SH-SY5Y (cell line): ENCODE data around the gene CYTL1.
A peak's percentile ranks its signal among the peaks of the same experiment; 100 is the strongest.

Experiments used
- GATA2 ChIP-seq: IDR thresholded peaks from 2 replicates; pipeline ENCODE4 v1.6.1; 2011; ENCODE audit warnings: mild to moderate bottlenecking, low read depth, low read length
- GATA3 ChIP-seq: IDR thresholded peaks from 2 replicates; pipeline ENCODE4 v1.6.1; 2011; ENCODE audit warnings: low read depth, mild to moderate bottlenecking, low read length, moderate library complexity

CYTL1 gene

DNA sequence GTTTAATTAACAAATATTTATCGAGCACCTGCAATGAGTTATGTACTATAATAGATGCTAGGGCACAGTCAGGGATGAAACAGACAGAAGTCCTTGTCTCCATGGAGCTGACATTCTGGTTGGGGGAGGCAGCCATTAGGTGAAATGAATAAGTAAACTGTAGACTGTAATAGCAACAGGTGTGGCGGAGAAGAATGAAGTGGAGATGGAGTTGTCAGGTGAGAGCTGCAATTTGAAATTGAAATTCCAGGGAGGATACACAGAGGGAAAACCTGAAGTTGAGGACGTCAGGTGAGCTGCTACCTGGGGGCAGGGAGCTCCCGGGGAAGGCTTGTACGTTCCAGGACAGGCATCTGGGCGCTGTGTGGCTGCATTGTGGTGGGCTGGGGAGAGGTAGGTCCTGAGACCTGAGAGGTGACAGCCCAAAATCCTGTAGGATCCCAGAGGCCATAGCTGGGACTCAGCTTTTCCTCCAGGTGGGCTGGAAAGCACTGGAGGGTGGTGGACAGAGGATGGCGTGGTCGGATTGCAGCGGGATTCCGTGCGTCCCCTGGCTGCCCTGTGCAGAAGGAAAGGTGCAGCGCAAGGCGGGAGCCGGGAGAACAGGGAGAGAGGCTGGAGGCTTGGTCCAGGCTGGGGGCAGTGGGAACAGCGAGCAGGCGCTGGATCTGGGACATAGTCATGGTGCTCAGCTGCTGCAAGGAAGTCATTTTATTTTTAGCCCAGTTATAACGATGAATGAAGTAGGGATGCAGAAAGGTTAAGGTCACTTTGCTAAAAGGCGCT, 24.8 kb downstream of the CYTL1 start:
- no peak for TF ChIP-seq GATA2
- TF ChIP-seq GATA3: no peak

DNA sequence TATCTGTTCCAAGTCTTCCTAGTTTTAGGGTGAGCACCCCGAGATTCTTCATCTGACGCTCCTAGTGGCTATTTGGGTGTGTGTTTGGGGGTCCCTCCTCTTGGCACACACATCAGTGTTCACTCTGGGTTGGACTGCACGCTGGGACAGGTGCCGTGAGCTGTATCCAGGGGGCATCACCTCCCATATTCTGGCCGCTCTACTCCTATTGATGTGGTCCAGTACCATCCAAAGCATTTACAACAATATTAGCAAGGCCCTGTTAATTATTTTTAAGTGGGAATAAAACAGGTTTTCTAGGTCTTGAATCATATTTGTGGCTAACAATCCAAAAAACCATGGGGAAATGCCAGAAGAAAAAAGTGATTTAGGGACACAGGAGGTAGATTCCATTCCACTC, 26.4 kb downstream of the CYTL1 start:
- TF ChIP-seq GATA2 (no peak), GATA3 (no peak)

DNA sequence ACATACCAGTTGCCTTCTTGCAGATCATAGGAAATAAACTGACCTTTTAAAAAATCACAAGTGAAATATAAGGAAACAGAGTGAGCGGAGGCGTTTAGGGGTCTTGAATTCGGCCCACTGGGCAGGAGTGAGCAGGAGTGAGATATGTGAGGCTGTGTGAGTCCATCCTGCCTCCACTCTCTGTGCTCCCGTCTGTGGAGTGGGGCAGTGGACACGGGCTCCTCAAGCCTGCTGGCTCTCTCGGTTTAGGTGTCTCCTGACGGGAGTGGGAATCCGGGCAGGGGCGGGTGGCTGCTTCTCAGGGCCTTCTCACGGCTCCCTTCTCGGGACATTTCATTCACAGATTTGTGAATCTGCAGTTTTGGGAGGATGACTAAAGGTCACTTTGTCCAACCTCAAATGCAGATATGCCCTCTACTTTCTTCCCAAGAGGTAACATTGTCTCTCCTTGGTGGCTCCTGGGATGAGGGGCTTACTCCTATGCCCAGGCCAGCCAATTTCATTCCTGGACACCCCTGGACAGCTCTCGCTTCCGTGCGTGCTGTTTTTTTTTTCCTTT, 27.6 kb downstream of the CYTL1 start:
- TF ChIP-seq GATA2: no peak
- no peak for TF ChIP-seq GATA3

DNA sequence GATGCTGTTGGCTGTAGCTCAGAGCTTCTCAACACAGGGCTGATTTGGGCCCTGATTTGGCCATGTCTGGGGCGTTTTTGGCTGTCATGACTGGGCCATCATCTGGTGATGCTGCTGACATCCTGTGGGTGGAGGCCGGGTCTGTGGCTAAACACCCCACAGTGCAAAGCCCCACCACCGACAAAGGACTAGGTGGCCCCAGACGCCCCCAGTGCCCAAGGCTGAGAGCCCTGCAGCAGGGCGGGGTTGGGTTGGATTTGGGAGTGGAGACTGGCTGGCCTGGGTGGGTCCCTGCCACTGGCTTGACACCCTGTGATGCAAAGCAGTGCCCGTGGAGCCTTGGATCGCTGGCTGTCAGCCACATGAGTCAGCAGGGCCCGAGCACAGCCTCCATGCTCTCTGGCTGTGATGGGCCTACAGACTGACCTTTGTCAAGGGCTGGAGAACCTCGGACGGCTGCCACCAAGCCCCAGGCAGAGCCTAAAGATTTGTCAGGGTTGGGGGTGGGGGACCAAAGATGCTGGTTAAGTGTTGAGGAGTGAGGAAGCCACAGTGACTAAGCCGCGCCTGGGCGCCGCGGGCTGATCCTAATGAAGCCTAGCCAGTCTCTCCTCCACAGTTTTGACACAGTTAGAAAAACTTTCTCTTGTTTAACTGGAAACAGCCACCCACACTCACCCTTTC, 28.3 kb downstream of the CYTL1 start:
- TF ChIP-seq GATA3: no peak
- no peak for TF ChIP-seq GATA2

DNA sequence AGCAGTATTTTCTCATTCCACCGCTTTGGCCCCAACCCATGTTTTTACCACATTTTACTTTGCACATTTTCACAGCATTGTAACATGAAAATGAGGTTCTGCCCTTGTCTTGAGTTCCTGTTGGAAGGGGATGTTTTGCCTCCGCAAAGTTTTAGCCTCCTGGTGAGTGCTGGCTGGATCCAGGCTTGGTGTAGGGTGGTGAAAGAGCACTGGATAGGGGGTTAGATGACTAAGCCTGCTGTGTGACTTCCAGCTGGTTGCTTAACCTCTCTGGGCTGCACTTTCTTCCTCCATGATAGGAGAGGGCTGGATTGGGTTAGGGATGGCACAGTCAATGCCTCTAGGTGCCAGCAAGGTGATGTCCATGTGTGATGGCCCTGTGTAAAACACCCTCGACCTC, 28.9 kb downstream of the CYTL1 start:
- TF ChIP-seq GATA3 (no peak), GATA2 (no peak)

DNA sequence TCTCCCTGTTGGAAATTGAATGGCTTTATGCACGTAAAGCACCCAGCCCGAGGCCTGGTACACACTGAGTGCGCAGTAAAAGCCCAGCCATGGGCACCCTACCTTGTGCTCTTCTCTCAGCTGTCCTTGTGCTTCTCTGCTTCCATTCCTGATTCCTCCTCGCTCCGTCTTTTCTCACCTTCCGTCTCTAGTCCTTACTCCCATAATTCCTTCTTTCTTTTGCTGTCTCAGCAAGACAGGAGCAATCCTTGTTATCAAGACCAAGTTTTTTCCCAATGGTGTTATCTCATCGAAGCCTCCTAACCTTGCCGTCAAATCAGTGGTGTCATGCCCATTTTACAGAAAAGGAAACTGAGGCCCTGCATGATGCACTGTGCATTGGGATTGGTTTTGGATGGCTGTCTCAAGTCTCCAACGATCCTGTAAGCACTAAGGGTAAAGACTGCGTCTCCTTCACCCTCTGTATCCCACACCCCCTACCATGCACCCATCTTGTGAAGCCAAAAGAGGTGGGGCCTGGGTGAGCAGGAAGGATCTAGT, 30.1 kb downstream of the CYTL1 start:
- TF ChIP-seq GATA3: no peak

DNA sequence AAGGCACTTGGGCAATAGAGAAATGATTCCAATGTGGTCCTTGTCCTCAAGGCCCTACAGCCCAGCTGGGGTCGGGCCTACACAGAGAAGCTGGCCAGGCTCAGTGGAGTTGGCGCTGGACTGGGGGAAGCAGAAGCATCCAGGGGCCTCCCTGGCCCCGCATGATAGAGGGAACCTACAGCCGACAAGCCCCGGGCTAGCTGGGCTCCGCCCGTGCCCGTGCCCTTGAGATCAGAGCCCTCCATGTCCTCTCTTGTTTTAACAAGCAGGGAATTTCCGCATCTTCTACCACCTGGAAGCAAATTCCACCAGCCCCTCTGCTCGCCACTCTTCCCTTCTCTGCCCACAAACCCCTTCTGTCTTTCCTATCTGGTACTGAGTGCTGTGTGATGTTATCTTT, 31.6 kb downstream of the CYTL1 start:
- TF ChIP-seq GATA3 (no peak), GATA2 (peak; percentile 35; the same call in 1 of the 2 replicates)

DNA sequence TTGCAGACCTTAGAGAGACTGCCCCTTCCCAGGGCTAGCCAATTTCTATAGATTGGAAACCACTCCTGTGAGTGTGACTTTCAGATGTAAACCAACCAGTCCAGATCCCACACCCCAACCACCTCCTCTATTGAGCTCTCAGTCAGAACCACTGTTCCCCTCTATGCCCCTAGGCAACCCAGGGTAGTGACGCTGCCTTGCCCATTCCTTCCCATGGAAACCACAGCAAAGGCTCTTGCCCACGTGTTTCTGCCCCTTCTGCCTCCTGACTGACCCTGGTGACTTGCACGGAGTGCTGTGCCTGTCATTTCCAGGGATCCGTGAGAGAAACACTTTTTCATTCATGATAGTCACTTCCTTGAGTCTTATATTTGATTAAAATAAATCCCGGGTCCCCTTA, 32.4 kb downstream of the CYTL1 start:
- TF ChIP-seq GATA3 (no peak), GATA2 (no peak)

DNA sequence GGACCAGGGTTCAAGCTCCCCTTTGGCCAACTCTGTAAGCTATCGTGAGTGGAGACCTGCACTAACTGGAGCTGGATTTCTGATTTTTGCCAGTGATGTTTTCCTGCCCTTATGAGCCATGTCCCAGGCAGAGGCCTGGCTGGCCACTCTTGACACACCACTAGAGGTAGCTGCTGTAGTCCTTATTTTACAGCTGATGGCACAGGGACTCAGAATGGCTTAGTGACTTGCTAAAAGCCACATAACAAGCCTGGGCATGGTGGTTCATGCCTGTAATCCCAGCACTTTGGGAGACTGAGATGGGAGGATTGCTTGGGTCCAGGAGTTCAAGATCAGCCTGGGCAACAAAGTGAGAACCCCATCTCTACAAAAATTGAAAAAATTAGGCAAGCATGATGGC, 33.4 kb downstream of the CYTL1 start:
- TF ChIP-seq GATA2 (no peak), GATA3 (no peak)

DNA sequence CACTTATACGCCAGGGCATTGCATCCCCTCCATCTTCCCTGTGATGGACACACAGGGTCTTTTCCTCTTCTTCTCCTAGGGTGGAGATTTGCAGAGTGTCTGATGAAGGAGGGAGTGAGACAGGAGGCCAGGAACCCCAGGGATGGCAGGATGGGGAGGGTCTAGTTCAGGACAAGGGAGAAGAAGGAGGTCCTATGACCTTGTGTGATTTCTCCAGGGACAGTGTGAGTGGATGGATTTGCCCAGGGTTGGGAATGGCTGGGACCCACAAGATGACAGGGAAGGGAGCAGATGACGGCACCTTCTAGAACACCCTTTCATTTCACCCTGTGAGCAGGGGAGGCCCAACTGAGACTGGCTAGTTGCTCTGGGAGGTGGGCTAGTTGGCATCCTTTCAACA, 34.2 kb downstream of the CYTL1 start:
- TF ChIP-seq GATA2 (no peak), GATA3 (no peak)

DNA sequence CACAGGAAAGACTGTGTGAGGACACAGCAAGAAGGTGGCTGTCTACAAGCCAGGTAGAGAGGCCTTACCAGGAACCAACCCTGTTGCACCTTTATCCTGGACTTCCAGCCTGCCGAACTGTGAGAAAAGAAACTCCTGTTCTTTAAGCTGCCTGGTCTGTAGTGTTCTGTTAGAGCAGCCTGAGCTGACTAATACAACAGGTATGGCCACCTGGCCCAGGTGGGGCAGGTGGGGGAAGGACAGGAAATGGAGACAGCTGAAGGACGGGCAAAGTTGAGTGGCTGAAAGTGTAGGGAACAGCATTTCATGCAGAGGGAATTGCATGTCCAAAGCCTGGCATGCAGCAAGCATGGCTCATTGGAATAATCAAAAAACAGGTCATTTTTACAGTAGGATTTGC, 35.1 kb downstream of the CYTL1 start:
- TF ChIP-seq GATA2: no peak
- TF ChIP-seq GATA3: no peak

DNA sequence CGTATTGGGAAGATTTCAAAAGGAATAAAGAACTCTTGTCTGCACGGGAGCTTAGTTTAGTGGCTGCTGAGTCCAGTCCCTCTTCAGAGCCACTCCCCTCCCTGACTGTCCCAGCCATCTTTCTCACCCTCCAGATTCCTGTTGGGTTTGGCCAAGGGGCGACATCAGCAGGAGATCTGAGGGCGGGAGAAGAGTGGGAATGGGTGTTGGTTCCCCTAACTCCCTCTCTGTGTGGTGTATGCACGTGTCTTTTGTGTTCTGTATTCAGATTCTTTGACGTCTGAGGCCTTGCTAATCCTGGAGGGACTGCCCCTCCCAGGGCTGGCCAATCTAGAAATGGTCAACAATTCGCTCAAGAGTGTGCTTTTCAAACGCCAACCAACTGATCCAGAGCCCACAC, 37.4 kb downstream of the CYTL1 start:
- TF ChIP-seq GATA3 (no peak), GATA2 (no peak)

DNA sequence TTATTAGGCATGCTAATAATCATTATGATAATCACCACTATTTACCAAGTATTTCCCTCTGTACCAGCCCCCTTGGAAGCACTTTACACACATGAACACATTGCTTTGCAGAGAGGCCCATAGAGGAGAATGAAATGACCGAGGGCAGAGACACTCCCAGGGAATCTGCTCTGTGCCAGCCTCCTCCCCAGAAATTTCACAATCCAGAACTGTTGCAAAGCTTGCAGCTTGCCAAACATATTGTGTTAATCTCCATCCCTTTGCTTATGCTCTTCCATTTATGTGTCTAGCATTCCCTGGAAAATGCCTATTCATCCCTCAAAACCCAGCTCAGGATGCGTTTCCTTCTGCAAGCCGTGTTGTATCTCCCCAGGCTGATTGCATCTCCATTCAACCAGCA, 37.8 kb downstream of the CYTL1 start:
- no peak for TF ChIP-seq GATA3

DNA sequence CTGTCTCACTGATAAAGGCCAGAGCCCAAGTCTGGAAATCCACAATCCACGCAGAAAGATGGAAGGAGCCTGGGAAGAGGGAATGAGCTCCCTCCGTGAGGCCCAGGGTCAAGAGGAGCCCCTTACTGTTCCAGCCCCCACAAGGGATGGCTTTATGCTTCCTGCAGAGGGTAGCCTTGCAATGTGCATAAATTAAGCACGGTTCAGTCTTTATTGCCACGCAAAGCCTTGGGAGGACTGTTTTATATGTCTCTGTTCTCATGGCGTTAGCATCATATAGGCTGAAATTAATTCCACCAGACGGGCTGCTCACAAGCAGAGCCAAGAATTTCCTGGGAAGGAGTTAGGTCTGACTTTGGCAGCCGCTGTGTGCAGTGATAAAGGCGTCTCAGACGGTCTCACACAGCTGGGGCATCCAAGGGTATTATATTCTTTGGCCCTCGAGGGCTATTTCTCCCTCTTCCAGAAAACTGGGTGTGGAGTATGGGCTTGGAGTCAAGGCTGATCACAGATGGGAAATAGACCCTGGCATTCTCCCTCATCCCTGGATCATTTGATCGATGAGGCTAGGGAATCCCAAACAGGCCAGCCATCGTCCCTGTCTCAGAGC, 38.5 kb downstream of the CYTL1 start:
- TF ChIP-seq GATA2 (no peak), GATA3 (no peak)
